Bone marrow (tissue), 2 donors: Measurements from ENCODE around the gene KLK11.

ENCODE experiments used
- DNase-seq, 2 donors: peaks; one replicate each; lab custom pipeline; 2025; lab: John Stamatoyannopoulos, UW

Gene KLK11

GRCh38 chr19:51026554-51026831 lies at the start of gene KLK11:
TSS of gene KLK11 (minus strand) at chr19:51026616. CDS start at chr19:51025631, 985 bp downstream.
- DNase-seq = no peak

GRCh38 chr19:51075998-51076397 lies 49.6 kb upstream of the KLK11 start:
- no peak for DNase-seq

- DNase-seq = no peak
These were observed 44.6 kb upstream of the KLK11 start for GRCh38 chr19:51071095-51071405.

- DNase-seq = no peak
These were observed 44.1 kb upstream of the KLK11 start for GRCh38 chr19:51070334-51071094.

- DNase-seq = no peak
These were observed 40.2 kb upstream of the KLK11 start for GRCh38 chr19:51066393-51067186.

GRCh38 chr19:51065221-51065960 lies 39.0 kb upstream of the KLK11 start:
- DNase-seq = no peak

GRCh38 chr19:51064534-51065220 lies 38.3 kb upstream of the KLK11 start, which contains the start of gene KLK13:
TSS of gene KLK13 (minus strand) at chr19:51065092. CDS start at chr19:51065067, 25 bp downstream.
- DNase-seq = no peak

GRCh38 chr19:51063664-51064063 lies 37.2 kb upstream of the KLK11 start:
- no peak for DNase-seq

GRCh38 chr19:51060973-51061372 lies 34.6 kb upstream of the KLK11 start:
- DNase-seq = no peak

- DNase-seq = no peak
These were observed 33.9 kb upstream of the KLK11 start for GRCh38 chr19:51060336-51060735.

- no peak for DNase-seq
These were observed 33.3 kb upstream of the KLK11 start for GRCh38 chr19:51059715-51060114.

GRCh38 chr19:51055866-51056265 lies 29.4 kb upstream of the KLK11 start:
- no peak for DNase-seq

- DNase-seq = no peak
These were observed 20.6 kb upstream of the KLK11 start for GRCh38 chr19:51047031-51047335.

GRCh38 chr19:51044327-51044726 lies 17.9 kb upstream of the KLK11 start:
- no peak for DNase-seq

GRCh38 chr19:51043497-51043896 lies 17.1 kb upstream of the KLK11 start:
- DNase-seq = no peak

- DNase-seq = no peak
These were observed 13.7 kb upstream of the KLK11 start for GRCh38 chr19:51040151-51040550.

- DNase-seq = no peak
These were observed 10.1 kb upstream of the KLK11 start for GRCh38 chr19:51036519-51036918.

- no peak for DNase-seq
These were observed 8.3 kb upstream of the KLK11 start, which contains the start of gene KLK12 for GRCh38 chr19:51034704-51035103. TSS of gene KLK12 (minus strand) at chr19:51035002. CDS start at chr19:51034621, 381 bp downstream.

- DNase-seq = no peak
These were observed 5.4 kb upstream of the KLK11 start for GRCh38 chr19:51031880-51032225.

GRCh38 chr19:51031220-51031879 lies 4.9 kb upstream of the KLK11 start:
- DNase-seq = no peak

- no peak for DNase-seq
These were observed 4.2 kb upstream of the KLK11 start for GRCh38 chr19:51030631-51031030.

- no peak for DNase-seq
These were observed 3.3 kb upstream of the KLK11 start for GRCh38 chr19:51029718-51030117.
